NCI-H2029 (cell line): Measurements from ENCODE around the gene ABITRAM.
"Not testable (repeated sequence)": the region's sequence is repeated elsewhere in the genome, so short reads cannot be mapped to it uniquely, and the experiment has no call there.

Experiments used
- DNase-seq: peaks from one replicate; lab custom pipeline; 2025; lab: John Stamatoyannopoulos, UW

Gene ABITRAM

GRCh38 chr9:108934323-108934893, at the start of gene ABITRAM:
Gene ABITRAM, plus strand, starts transcription at chr9:108934400. Its CDS starts 87 bp downstream, at chr9:108934487.
- peak; percentile 75 for DNase-seq

- DNase-seq, result no peak
Measured at GRCh38 chr9:108884701-108885100, 49.5 kb upstream of the ABITRAM start.

GRCh38 chr9:108885643-108886348, 48.4 kb upstream of the ABITRAM start:
- peak; percentile 87 for DNase-seq

GRCh38 chr9:108886594-108887271, 47.5 kb upstream of the ABITRAM start:
- peak; percentile 43 for DNase-seq

- DNase-seq, result peak; percentile 8
Measured at GRCh38 chr9:108889649-108890067, 44.5 kb upstream of the ABITRAM start.

GRCh38 chr9:108894225-108894997, 39.8 kb upstream of the ABITRAM start:
- DNase-seq, result no peak

- DNase-seq, result peak; percentile 15
Measured at GRCh38 chr9:108897324-108898096, 36.7 kb upstream of the ABITRAM start.

- DNase-seq, result not testable (repeated sequence)
Measured at GRCh38 chr9:108899023-108899695, 35.0 kb upstream of the ABITRAM start.

GRCh38 chr9:108900176-108900575, 34.0 kb upstream of the ABITRAM start:
- no peak for DNase-seq

- DNase-seq, result peak; percentile 51
Measured at GRCh38 chr9:108903420-108904103, 30.6 kb upstream of the ABITRAM start.

- peak; percentile 25 for DNase-seq
Measured at GRCh38 chr9:108904161-108904560, 30.0 kb upstream of the ABITRAM start.

- DNase-seq, result peak; percentile 57
Measured at GRCh38 chr9:108905494-108905893, 28.7 kb upstream of the ABITRAM start.

- DNase-seq, result no peak
Measured at GRCh38 chr9:108910402-108910801, 23.8 kb upstream of the ABITRAM start.

GRCh38 chr9:108910914-108911313, 23.3 kb upstream of the ABITRAM start:
- DNase-seq, result no peak

GRCh38 chr9:108911820-108912219, 22.4 kb upstream of the ABITRAM start:
- DNase-seq, result no peak

- DNase-seq, result no peak
Measured at GRCh38 chr9:108913391-108913790, 20.8 kb upstream of the ABITRAM start.

- peak; percentile 5 for DNase-seq
Measured at GRCh38 chr9:108919517-108919916, 14.7 kb upstream of the ABITRAM start.

GRCh38 chr9:108920401-108920800, 13.8 kb upstream of the ABITRAM start:
- DNase-seq, result not testable (repeated sequence)

GRCh38 chr9:108921200-108921599, 13.0 kb upstream of the ABITRAM start:
- no peak for DNase-seq

- no peak for DNase-seq
Measured at GRCh38 chr9:108924466-108924865, 9.7 kb upstream of the ABITRAM start.
